Measurements from ENCODE around the gene PRPF40B. TPM values are rescaled to one million over a fixed set of nuclear protein-coding genes. Genes with fewer than 3 reads are reported as not detected.

PRPF40B gene
- total and polyA plus RNA-seq, 2 donors (not counting 1 experiment from before 2014, with no cell fraction given): 11.7 to 23.7 TPM

DNA sequence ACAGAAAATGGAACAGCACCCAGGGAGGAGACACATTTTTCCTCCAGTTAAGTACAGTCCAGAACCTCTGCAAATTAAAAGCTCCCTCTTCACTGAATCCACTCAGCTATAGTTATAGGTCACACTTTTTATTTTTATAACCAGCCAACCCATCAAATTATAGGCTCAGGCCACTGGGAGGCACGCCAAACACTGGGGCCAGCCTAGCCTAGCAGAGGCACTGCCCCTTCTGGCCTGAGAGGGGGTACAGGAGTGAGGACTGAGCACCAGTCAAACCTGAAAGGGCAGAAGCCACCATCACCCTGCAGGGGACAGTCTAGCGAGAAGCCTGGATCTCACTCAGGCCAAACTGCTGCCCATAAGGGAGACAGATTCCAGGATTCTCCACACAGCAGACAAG is 64.6 kb downstream of the PRPF40B start:
- Mint-ChIP-seq H3K4me1 (peaks cover 65% of the 10 kb centered on the region), H3K4me3 (no peak overlapping the region), H3K27me3 (no peaks in the 10 kb centered on the region), H3K27ac (no peak overlapping the region), H3K9me3 (ENCODE audit: insufficient read depth) (no peaks in the 10 kb centered on the region)
- peaks cover 56% of the 10 kb centered on the region for H4K20me1 ChIP-seq (ENCODE audit: control insufficient read depth, insufficient read depth, low read length, poor library complexity, severe bottlenecking)
- ChIA-PET CTCF (interaction anchor here (1.4 to 2.1 kb wide), 2 partner anchors 27 to 43 kb away, joined by 5 to 6 read pairs; no protein-coding TSS in a partner anchor), POLR2A (no interaction called here)
- no peak overlapping the region for H2AFZ ChIP-seq (ENCODE audit: insufficient read depth, low read depth, low read length, poor library complexity, severe bottlenecking)
- no peaks in the 10 kb centered on the region for H3K36me3 ChIP-seq (replicated peaks in 1 of 2; ENCODE audit: control extremely low read depth in 1 of 2, control insufficient read depth in 1 of 2, extremely low read depth in 1 of 2, insufficient read depth in 2 of 2, low read length in 1 of 2)
- H3K4me1 ChIP-seq (ENCODE audit: control insufficient read depth in 2 of 2, insufficient read depth in 2 of 2, low read length in 2 of 2): peaks cover 51% of the 10 kb centered on the region in 2 donors
- no peak for TF ChIP-seq EZH2 (IDR thresholded peaks at IDR 0.05; ENCODE audit: borderline replicate concordance, insufficient read depth, low read depth, low read length, poor library complexity, severe bottlenecking)
- TF ChIP-seq, protein P1, sequence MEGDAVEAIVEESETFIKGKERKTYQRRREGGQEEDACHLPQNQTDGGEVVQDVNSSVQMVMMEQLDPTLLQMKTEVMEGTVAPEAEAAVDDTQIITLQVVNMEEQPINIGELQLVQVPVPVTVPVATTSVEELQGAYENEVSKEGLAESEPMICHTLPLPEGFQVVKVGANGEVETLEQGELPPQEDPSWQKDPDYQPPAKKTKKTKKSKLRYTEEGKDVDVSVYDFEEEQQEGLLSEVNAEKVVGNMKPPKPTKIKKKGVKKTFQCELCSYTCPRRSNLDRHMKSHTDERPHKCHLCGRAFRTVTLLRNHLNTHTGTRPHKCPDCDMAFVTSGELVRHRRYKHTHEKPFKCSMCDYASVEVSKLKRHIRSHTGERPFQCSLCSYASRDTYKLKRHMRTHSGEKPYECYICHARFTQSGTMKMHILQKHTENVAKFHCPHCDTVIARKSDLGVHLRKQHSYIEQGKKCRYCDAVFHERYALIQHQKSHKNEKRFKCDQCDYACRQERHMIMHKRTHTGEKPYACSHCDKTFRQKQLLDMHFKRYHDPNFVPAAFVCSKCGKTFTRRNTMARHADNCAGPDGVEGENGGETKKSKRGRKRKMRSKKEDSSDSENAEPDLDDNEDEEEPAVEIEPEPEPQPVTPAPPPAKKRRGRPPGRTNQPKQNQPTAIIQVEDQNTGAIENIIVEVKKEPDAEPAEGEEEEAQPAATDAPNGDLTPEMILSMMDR (IDR thresholded peaks at IDR 0.05): no peak
- no peak overlapping the region for H3K4me3 ChIP-seq (ENCODE audit: control extremely low read depth in 1 of 5, extremely low read depth in 1 of 5, insufficient read depth in 1 of 5, low read depth in 2 of 5, low read length in 4 of 5)
- WGBS (ENCODE audit: insufficient coverage): 100% methylated on average over 2 of the region's 2 CpGs
- intact Hi-C loops (cut with micrococcal nuclease): loop anchor here (2.0 kb wide), 2 partner anchors 15 to 17 kb away; no protein-coding TSS in a partner anchor
- ATAC-seq (ENCODE audit: low read depth): no peak
- H3K27me3 ChIP-seq (replicated peaks in 1 of 4; ENCODE audit: control extremely low read depth in 1 of 4, control insufficient read depth in 3 of 4, insufficient read depth in 4 of 4, low read length in 3 of 4): no peaks in the 10 kb centered on the region
- H3K79me2 ChIP-seq (ENCODE audit: control insufficient read depth, insufficient read depth, low read length): peaks cover 100% of the 10 kb centered on the region
- H3K9ac ChIP-seq (ENCODE audit: low read length): no peak overlapping the region
- no peaks in the 10 kb centered on the region for H3K9me3 ChIP-seq (ENCODE audit: control extremely low read depth in 1 of 3, control insufficient read depth in 2 of 3, insufficient read depth in 1 of 3, low read length in 2 of 3)
- H3K4me2 ChIP-seq (replicated peaks; ENCODE audit: low read depth, low read length, poor library complexity, severe bottlenecking): no peak overlapping the region
- DNase-seq: no peak
- no peak overlapping the region for H3K27ac ChIP-seq (ENCODE audit: low read length in 2 of 2)

GRCh38 chr12:49689237-49689636 is 65.9 kb downstream of the PRPF40B start:
- Histone ChIP-seq H2AFZ (ENCODE audit: insufficient read depth, low read depth, low read length, poor library complexity, severe bottlenecking) (peak overlapping the region; percentile 13), H3K4me3 (ENCODE audit: control extremely low read depth in 1 of 5, extremely low read depth in 1 of 5, insufficient read depth in 1 of 5, low read depth in 2 of 5, low read length in 4 of 5) (peak overlapping the region in 1 of 5 experiments; percentile 13), H3K9ac (ENCODE audit: low read length) (peak overlapping the region; percentile 19), H3K4me2 (replicated peaks; ENCODE audit: low read depth, low read length, poor library complexity, severe bottlenecking) (peak overlapping the region; percentile 47), H3K9me3 (ENCODE audit: control extremely low read depth in 1 of 3, control insufficient read depth in 2 of 3, insufficient read depth in 1 of 3, low read length in 2 of 3) (no peaks in the 10 kb centered on the region), H4K20me1 (ENCODE audit: control insufficient read depth, insufficient read depth, low read length, poor library complexity, severe bottlenecking) (peaks cover 57% of the 10 kb centered on the region), H3K27me3 (replicated peaks in 1 of 4; ENCODE audit: control extremely low read depth in 1 of 4, control insufficient read depth in 3 of 4, insufficient read depth in 4 of 4, low read length in 3 of 4) (no peaks in the 10 kb centered on the region), H3K4me1 (ENCODE audit: control insufficient read depth in 2 of 2, insufficient read depth in 2 of 2, low read length in 2 of 2) (peaks cover 39% of the 10 kb centered on the region in 2 donors), H3K36me3 (replicated peaks in 1 of 2; ENCODE audit: control extremely low read depth in 1 of 2, control insufficient read depth in 1 of 2, extremely low read depth in 1 of 2, insufficient read depth in 2 of 2, low read length in 1 of 2) (no peaks in the 10 kb centered on the region), H3K79me2 (ENCODE audit: control insufficient read depth, insufficient read depth, low read length) (peaks cover 100% of the 10 kb centered on the region), H3K27ac (ENCODE audit: low read length in 2 of 2) (peak overlapping the region in 1 of 2 donors; percentile 53)
- Mint-ChIP-seq H3K27me3 (no peaks in the 10 kb centered on the region), H3K9me3 (ENCODE audit: insufficient read depth) (no peaks in the 10 kb centered on the region), H3K4me3 (no peak overlapping the region), H3K4me1 (peaks cover 56% of the 10 kb centered on the region), H3K27ac (no peak overlapping the region)
- intact Hi-C loops (cut with micrococcal nuclease): loop anchor here (1.0 to 2.0 kb wide), 3 partner anchors 9 to 18 kb away; no protein-coding TSS in a partner anchor
- WGBS (ENCODE audit: insufficient coverage): 50% methylated on average over 2 of the region's 2 CpGs
- ChIA-PET POLR2A (no interaction called here), CTCF (interaction anchor here (1.0 to 5.5 kb wide), 10 partner anchors 9 to 66 kb away, joined by 3 to 28 read pairs (median 5); partner anchors contain the start of gene PRPF40B)
- TF ChIP-seq EZH2 (IDR thresholded peaks at IDR 0.05; ENCODE audit: borderline replicate concordance, insufficient read depth, low read depth, low read length, poor library complexity, severe bottlenecking): no peak
- TF ChIP-seq, protein P1 (IDR thresholded peaks at IDR 0.05): no peak
- ATAC-seq (ENCODE audit: low read depth) (peak; percentile 49), DNase-seq (no peak)

Measured in B cell (primary cell).